ENCODE measurements around the gene GALNT18.

- TF ChIP-seq POLR2A (IDR thresholded peaks at IDR 0.05) = no peak
- no peak for TF ChIP-seq CTCF (IDR thresholded peaks at IDR 0.05)
- no peak for TF ChIP-seq POLR2AphosphoS5 (IDR thresholded peaks at IDR 0.05)
These were observed 200.9 kb downstream of the GALNT18 start for GRCh38 chr11:11420899-11421285.

Measured in prostate gland (tissue), 2 donors.